ENCODE data around the gene FXYD6. TPM values are rescaled to one million over a fixed set of nuclear protein-coding genes. Genes with fewer than 3 reads are reported as not detected.

FXYD6 gene
- total RNA-seq, 2 experiments from 2014 or later = not detected

DNA sequence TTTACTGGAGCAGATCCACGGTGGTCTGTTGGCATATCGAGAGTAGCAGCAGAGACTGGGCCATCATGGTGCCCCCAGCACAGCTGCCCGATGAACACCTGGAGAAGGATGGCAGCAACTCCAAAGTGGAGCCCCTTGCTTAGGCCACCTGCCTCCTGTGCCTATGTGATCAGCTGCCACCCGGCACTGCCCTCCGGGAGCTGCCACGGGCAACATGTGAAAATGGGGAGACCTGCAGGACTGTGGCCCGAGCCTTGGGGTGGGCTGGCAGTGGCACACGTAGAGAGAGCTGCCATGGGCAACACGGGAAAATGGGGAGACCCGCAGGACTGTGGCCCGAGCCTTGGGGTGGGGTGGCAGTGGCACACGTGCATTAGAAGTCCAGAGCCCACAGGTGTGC lies 55.0 kb downstream of the FXYD6 start:
- Histone ChIP-seq H3K4me1 (ENCODE audit: insufficient read depth, low read length, poor library complexity, severe bottlenecking) (no peaks in the 10 kb centered on the region), H3K36me3 (ENCODE audit: insufficient read depth, low read length) (no peaks in the 10 kb centered on the region), H3K9me2 (ENCODE audit: insufficient read depth, low read length) (no peaks in the 10 kb centered on the region), H3K79me2 (ENCODE audit: insufficient read depth, low read depth, low read length) (no peaks in the 10 kb centered on the region), H4K20me1 (ENCODE audit: insufficient read depth, low read length) (no peaks in the 10 kb centered on the region), H3K9me3 (ENCODE audit: low read length) (no peaks in the 10 kb centered on the region), H2AFZ (ENCODE audit: low read length) (no peak overlapping the region), H3K27ac (ENCODE audit: low read depth, low read length, poor library complexity, severe bottlenecking) (no peak overlapping the region), H3K4me3 (ENCODE audit: low read depth, low read length, poor library complexity, severe bottlenecking) (no peak overlapping the region), H3K4me2 (ENCODE audit: low read length) (no peak overlapping the region)
- DNase-seq (ENCODE audit: low spot score) = no peak
- no TSS peak for BruUV-seq (replicated peaks)
- ChIA-PET POLR2A (interaction anchor here (0.6 kb wide), 1 partner anchor 129 kb away, joined by 3 read pairs; no protein-coding TSS in a partner anchor), CTCF (ENCODE audit: unreplicated experiment) (no interaction called here)
- TF ChIP-seq, protein P1, sequence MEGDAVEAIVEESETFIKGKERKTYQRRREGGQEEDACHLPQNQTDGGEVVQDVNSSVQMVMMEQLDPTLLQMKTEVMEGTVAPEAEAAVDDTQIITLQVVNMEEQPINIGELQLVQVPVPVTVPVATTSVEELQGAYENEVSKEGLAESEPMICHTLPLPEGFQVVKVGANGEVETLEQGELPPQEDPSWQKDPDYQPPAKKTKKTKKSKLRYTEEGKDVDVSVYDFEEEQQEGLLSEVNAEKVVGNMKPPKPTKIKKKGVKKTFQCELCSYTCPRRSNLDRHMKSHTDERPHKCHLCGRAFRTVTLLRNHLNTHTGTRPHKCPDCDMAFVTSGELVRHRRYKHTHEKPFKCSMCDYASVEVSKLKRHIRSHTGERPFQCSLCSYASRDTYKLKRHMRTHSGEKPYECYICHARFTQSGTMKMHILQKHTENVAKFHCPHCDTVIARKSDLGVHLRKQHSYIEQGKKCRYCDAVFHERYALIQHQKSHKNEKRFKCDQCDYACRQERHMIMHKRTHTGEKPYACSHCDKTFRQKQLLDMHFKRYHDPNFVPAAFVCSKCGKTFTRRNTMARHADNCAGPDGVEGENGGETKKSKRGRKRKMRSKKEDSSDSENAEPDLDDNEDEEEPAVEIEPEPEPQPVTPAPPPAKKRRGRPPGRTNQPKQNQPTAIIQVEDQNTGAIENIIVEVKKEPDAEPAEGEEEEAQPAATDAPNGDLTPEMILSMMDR (conservative IDR thresholded peaks at IDR 0.05; ENCODE audit: low read length) = no peak
- no peak for TF ChIP-seq EZH2phosphoT487 (IDR thresholded peaks at IDR 0.05; ENCODE audit: borderline replicate concordance, low read depth, low read length)
- intact Hi-C loops (cut with micrococcal nuclease; ENCODE audit: unreplicated experiment) = no loop called here

DNA sequence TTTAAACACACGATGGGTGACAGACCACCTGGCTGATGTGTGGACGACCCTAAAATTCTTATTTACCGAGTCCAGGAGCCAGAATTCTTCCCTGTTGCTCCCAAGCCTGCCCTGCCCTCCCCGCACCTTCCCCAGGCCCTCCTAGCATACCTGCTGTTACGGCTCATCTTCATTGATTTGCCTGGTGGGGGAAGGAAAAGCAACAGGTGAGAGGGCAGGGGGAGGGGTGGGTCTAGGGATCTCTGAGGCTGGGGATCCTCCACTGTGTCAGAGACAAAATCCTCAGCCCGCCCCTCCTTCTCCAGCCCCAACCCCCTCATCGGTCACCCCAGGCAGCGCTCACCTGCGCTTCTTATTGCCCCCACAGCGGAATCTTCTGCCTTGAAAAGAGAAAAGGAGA lies 55.9 kb downstream of the FXYD6 start:
- DNase-seq (ENCODE audit: low spot score) = no peak
- no peak for TF ChIP-seq EZH2phosphoT487 (IDR thresholded peaks at IDR 0.05; ENCODE audit: borderline replicate concordance, low read depth, low read length)
- TF ChIP-seq, protein P1 (conservative IDR thresholded peaks at IDR 0.05; ENCODE audit: low read length) = no peak
- Histone ChIP-seq H3K9me2 (ENCODE audit: insufficient read depth, low read length) (no peaks in the 10 kb centered on the region), H3K4me2 (ENCODE audit: low read length) (no peak overlapping the region), H3K36me3 (ENCODE audit: insufficient read depth, low read length) (no peaks in the 10 kb centered on the region), H3K9me3 (ENCODE audit: low read length) (no peaks in the 10 kb centered on the region), H3K4me3 (ENCODE audit: low read depth, low read length, poor library complexity, severe bottlenecking) (no peak overlapping the region), H3K4me1 (ENCODE audit: insufficient read depth, low read length, poor library complexity, severe bottlenecking) (peaks cover 4% of the 10 kb centered on the region), H3K27ac (ENCODE audit: low read depth, low read length, poor library complexity, severe bottlenecking) (no peak overlapping the region), H4K20me1 (ENCODE audit: insufficient read depth, low read length) (no peaks in the 10 kb centered on the region; the same call in 1 of the 2 replicates), H2AFZ (ENCODE audit: low read length) (no peak overlapping the region), H3K79me2 (ENCODE audit: insufficient read depth, low read depth, low read length) (no peaks in the 10 kb centered on the region)
- POLR2A ChIA-PET = no interaction called here
- CTCF ChIA-PET (ENCODE audit: unreplicated experiment) = no interaction called here
- no TSS peak for BruUV-seq (replicated peaks)
- intact Hi-C loops (cut with micrococcal nuclease; ENCODE audit: unreplicated experiment) = no loop called here

DNA sequence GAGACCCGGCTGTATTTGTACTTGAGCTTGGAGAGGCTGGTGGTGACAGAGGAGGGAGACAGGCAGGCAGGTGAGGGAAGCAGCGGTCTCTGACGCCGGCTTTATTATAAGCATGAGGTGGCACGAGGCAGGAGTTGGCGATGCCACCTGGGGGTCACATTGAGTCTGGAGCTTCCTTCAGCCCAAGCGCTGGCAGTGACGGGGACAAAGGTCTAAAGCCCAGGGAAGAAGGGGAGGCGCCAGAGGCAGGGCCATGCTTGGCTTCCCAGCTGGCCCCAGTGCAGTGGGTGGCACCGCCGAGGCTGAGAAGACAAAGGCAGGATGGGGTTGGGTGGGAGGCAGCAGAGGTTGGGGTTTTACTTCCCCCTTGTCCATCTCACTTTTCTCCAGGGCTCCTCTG lies 56.4 kb downstream of the FXYD6 start:
- CTCF ChIA-PET (ENCODE audit: unreplicated experiment) = no interaction called here
- H3K4me1 ChIP-seq (ENCODE audit: insufficient read depth, low read length, poor library complexity, severe bottlenecking) = peaks cover 8% of the 10 kb centered on the region
- intact Hi-C loops (cut with micrococcal nuclease; ENCODE audit: unreplicated experiment) = no loop called here

More for the DNA sequence above, 56.4 kb downstream of the FXYD6 start:
- H3K27ac ChIP-seq (ENCODE audit: low read depth, low read length, poor library complexity, severe bottlenecking) = no peak overlapping the region
- H3K4me3 ChIP-seq (ENCODE audit: low read depth, low read length, poor library complexity, severe bottlenecking) = no peak overlapping the region
- no peaks in the 10 kb centered on the region for H3K9me3 ChIP-seq (ENCODE audit: low read length)
- no peak overlapping the region for H2AFZ ChIP-seq (ENCODE audit: low read length)
- no peaks in the 10 kb centered on the region; the same call in 1 of the 2 replicates for H4K20me1 ChIP-seq (ENCODE audit: insufficient read depth, low read length)
- no TSS peak for BruUV-seq (replicated peaks)
- POLR2A ChIA-PET = no interaction called here
- no peak for TF ChIP-seq EZH2phosphoT487 (IDR thresholded peaks at IDR 0.05; ENCODE audit: borderline replicate concordance, low read depth, low read length)
- H3K4me2 ChIP-seq (ENCODE audit: low read length) = no peak overlapping the region
- no peaks in the 10 kb centered on the region for H3K36me3 ChIP-seq (ENCODE audit: insufficient read depth, low read length)
- DNase-seq (ENCODE audit: low spot score) = no peak
- H3K9me2 ChIP-seq (ENCODE audit: insufficient read depth, low read length) = no peaks in the 10 kb centered on the region
- H3K79me2 ChIP-seq (ENCODE audit: insufficient read depth, low read depth, low read length) = no peaks in the 10 kb centered on the region

Data from OCI-LY7 (cell line).